ENCODE results near the gene CXCR6. TPM values are rescaled to one million over a fixed set of nuclear protein-coding genes. Genes with fewer than 3 reads are reported as not detected.

The CXCR6 gene
- total RNA-seq, 1 donor from 2014 or later, result not detected

DNA sequence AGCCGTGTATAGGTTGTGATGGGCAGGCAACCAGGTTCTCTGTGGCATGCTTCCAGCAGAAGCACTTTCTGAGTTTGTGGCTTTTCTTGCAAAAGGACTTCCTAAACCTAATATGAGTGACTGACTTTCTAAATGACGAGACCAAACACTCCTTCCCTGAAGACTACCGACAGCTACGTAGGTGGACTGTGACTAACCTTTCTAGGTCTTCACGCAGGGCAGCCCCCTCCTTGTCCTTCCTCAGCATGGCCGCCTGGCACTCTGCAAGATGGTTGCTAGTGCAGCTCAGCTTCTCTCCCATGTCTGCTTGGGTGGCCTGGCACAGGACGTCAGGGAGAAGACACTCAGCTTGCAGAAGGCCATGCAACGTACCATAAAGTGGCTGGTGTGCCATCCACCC lies 20.9 kb downstream of the CXCR6 start:
- Histone ChIP-seq H3K4me1 (ENCODE audit: insufficient read depth, low read length) (peaks cover 7% of the 10 kb centered on the region), H3K4me3 (ENCODE audit: insufficient read depth, low read depth, low read length) (no peak overlapping the region), H3K9ac (ENCODE audit: low read length) (no peak overlapping the region), H3K36me3 (ENCODE audit: insufficient read depth, low read length) (peaks cover 24% of the 10 kb centered on the region), H2AFZ (ENCODE audit: low read depth, low read length) (no peak overlapping the region), H3K4me2 (ENCODE audit: low read length) (no peak overlapping the region), H3K79me2 (ENCODE audit: insufficient read depth, low read length) (no peaks in the 10 kb centered on the region), H3K27ac (ENCODE audit: low read depth, low read length) (no peak overlapping the region), H3K27me3 (ENCODE audit: insufficient read depth, low read length) (no peaks in the 10 kb centered on the region), H4K20me1 (ENCODE audit: insufficient read depth, low read length) (peaks cover 4% of the 10 kb centered on the region), H3K9me3 (ENCODE audit: insufficient read depth, low read depth, low read length) (no peaks in the 10 kb centered on the region)
- no peak overlapping the region for H3K27ac Mint-ChIP-seq (ENCODE audit: unreplicated experiment)
- no peak for FAIRE-seq
- TF ChIP-seq EZH2 (IDR thresholded peaks at IDR 0.05; ENCODE audit: insufficient read depth, low read length), result no peak
- no peak overlapping the region for H3K4me3 Mint-ChIP-seq (ENCODE audit: unreplicated experiment)
- peaks cover 50% of the 10 kb centered on the region for H3K36me3 Mint-ChIP-seq (ENCODE audit: low read depth, unreplicated experiment)
- DNase-seq (ENCODE audit: low read depth), result no peak
- no peaks in the 10 kb centered on the region for H3K27me3 Mint-ChIP-seq (ENCODE audit: low read depth, unreplicated experiment)
- peaks cover 14% of the 10 kb centered on the region for H3K4me1 Mint-ChIP-seq (ENCODE audit: low read depth, unreplicated experiment)
- H3K9me3 Mint-ChIP-seq (ENCODE audit: unreplicated experiment), result peaks cover 3% of the 10 kb centered on the region

DNA sequence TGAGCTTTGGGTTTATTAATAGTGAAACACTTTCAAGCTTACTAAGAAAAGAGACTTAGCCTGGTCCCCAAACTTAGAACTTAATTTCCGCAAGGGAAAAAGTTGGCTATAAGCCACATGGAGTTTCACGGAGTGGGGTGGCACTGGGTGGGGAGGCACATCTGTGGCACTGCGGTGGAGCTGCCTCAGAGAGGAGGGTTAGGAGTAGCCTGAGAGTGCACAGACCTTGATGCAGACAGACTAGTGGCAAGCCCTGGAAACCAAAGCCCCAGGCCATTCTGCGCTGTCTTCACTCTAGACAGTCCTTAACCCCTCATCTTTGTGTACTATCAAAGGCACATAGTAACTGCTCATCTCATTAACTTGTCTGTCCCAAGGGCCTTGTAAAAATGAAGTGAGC lies 22.0 kb downstream of the CXCR6 start:
- H3K4me3 ChIP-seq (ENCODE audit: insufficient read depth, low read depth, low read length), result no peak overlapping the region
- H3K4me1 ChIP-seq (ENCODE audit: insufficient read depth, low read length), result peaks cover 7% of the 10 kb centered on the region
- no peaks in the 10 kb centered on the region for H3K79me2 ChIP-seq (ENCODE audit: insufficient read depth, low read length)
- peaks cover 22% of the 10 kb centered on the region for H3K36me3 ChIP-seq (ENCODE audit: insufficient read depth, low read length)
- Mint-ChIP-seq H3K27ac (ENCODE audit: unreplicated experiment) (no peak overlapping the region), H3K4me1 (ENCODE audit: low read depth, unreplicated experiment) (peaks cover 17% of the 10 kb centered on the region), H3K27me3 (ENCODE audit: low read depth, unreplicated experiment) (no peaks in the 10 kb centered on the region), H3K9me3 (ENCODE audit: unreplicated experiment) (peaks cover 3% of the 10 kb centered on the region), H3K36me3 (ENCODE audit: low read depth, unreplicated experiment) (peaks cover 51% of the 10 kb centered on the region), H3K4me3 (ENCODE audit: unreplicated experiment) (no peak overlapping the region)
- no peaks in the 10 kb centered on the region for H3K9me3 ChIP-seq (ENCODE audit: insufficient read depth, low read depth, low read length)
- no peak overlapping the region for H3K27ac ChIP-seq (ENCODE audit: low read depth, low read length)
- no peaks in the 10 kb centered on the region for H3K27me3 ChIP-seq (ENCODE audit: insufficient read depth, low read length)
- no peak overlapping the region for H3K4me2 ChIP-seq (ENCODE audit: low read length)
- no peak overlapping the region for H3K9ac ChIP-seq (ENCODE audit: low read length)
- no peak for DNase-seq (ENCODE audit: low read depth)
- no peak overlapping the region for H2AFZ ChIP-seq (ENCODE audit: low read depth, low read length)
- no peak for FAIRE-seq
- TF ChIP-seq, protein P1, sequence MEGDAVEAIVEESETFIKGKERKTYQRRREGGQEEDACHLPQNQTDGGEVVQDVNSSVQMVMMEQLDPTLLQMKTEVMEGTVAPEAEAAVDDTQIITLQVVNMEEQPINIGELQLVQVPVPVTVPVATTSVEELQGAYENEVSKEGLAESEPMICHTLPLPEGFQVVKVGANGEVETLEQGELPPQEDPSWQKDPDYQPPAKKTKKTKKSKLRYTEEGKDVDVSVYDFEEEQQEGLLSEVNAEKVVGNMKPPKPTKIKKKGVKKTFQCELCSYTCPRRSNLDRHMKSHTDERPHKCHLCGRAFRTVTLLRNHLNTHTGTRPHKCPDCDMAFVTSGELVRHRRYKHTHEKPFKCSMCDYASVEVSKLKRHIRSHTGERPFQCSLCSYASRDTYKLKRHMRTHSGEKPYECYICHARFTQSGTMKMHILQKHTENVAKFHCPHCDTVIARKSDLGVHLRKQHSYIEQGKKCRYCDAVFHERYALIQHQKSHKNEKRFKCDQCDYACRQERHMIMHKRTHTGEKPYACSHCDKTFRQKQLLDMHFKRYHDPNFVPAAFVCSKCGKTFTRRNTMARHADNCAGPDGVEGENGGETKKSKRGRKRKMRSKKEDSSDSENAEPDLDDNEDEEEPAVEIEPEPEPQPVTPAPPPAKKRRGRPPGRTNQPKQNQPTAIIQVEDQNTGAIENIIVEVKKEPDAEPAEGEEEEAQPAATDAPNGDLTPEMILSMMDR (IDR thresholded peaks at IDR 0.05; ENCODE audit: insufficient read depth, low read depth, low read length), result no peak
- no peak for TF ChIP-seq EZH2 (IDR thresholded peaks at IDR 0.05; ENCODE audit: insufficient read depth, low read length)
- H4K20me1 ChIP-seq (ENCODE audit: insufficient read depth, low read length), result peaks cover 4% of the 10 kb centered on the region

DNA sequence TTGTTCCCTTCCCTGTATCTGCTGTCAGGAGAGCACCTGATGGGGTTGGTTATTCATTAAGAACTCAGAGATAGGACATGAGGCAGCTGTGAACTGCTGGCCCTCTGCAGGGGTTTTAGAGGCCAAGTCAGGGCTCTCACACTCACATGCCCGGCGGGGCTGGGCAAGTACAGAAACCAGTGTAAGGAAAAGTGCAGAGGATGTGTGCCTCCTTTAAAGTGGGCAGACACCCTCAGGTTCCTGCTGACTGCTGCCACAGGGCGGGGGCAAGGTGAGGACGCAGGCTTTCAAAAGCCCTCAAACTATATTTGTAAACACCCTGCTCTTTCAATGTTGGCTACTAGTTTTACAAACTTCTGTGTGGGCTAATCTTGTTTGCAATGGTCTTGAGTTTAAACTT lies 22.4 kb downstream of the CXCR6 start:
- Histone ChIP-seq H3K4me1 (ENCODE audit: insufficient read depth, low read length) (peaks cover 7% of the 10 kb centered on the region), H3K27me3 (ENCODE audit: insufficient read depth, low read length) (no peaks in the 10 kb centered on the region), H3K9ac (ENCODE audit: low read length) (no peak overlapping the region), H3K4me2 (ENCODE audit: low read length) (no peak overlapping the region), H3K4me3 (ENCODE audit: insufficient read depth, low read depth, low read length) (no peak overlapping the region), H3K9me3 (ENCODE audit: insufficient read depth, low read depth, low read length) (no peaks in the 10 kb centered on the region), H3K36me3 (ENCODE audit: insufficient read depth, low read length) (peaks cover 19% of the 10 kb centered on the region), H3K27ac (ENCODE audit: low read depth, low read length) (no peak overlapping the region), H4K20me1 (ENCODE audit: insufficient read depth, low read length) (peaks cover 4% of the 10 kb centered on the region), H3K79me2 (ENCODE audit: insufficient read depth, low read length) (no peaks in the 10 kb centered on the region), H2AFZ (ENCODE audit: low read depth, low read length) (no peak overlapping the region)
- H3K36me3 Mint-ChIP-seq (ENCODE audit: low read depth, unreplicated experiment), result peaks cover 50% of the 10 kb centered on the region
- H3K9me3 Mint-ChIP-seq (ENCODE audit: unreplicated experiment), result peaks cover 3% of the 10 kb centered on the region
- H3K27me3 Mint-ChIP-seq (ENCODE audit: low read depth, unreplicated experiment), result no peaks in the 10 kb centered on the region
- DNase-seq (ENCODE audit: low read depth) (no peak), FAIRE-seq (no peak)
- TF ChIP-seq EZH2 (IDR thresholded peaks at IDR 0.05; ENCODE audit: insufficient read depth, low read length), result no peak
- TF ChIP-seq, protein P1 (IDR thresholded peaks at IDR 0.05; ENCODE audit: insufficient read depth, low read depth, low read length), result no peak
- H3K4me3 Mint-ChIP-seq (ENCODE audit: unreplicated experiment), result no peak overlapping the region
- H3K4me1 Mint-ChIP-seq (ENCODE audit: low read depth, unreplicated experiment), result peaks cover 17% of the 10 kb centered on the region
- no peak overlapping the region for H3K27ac Mint-ChIP-seq (ENCODE audit: unreplicated experiment)
